KOPT-K1 (cell line): Measurements from ENCODE around the gene OPN1MW3.
"Not testable (repeated sequence)": the region's sequence is repeated elsewhere in the genome, so short reads cannot be mapped to it uniquely, and the experiment has no call there.

Experiments used
- H3K27ac ChIP-seq: fragments of 200-600 bp; sonication (generic); 2 replicates; pipeline ENCODE4 v1.5.1; 2016; ENCODE audit warnings: antibody characterized with exemption, mild to moderate bottlenecking, low read depth, low read length; ENCODE audit not compliant: poor library complexity, severe bottlenecking
- H3K36me3 ChIP-seq: fragments of 200-600 bp; sonication (generic); 2 replicates; pipeline ENCODE4 v1.5.1; 2017; ENCODE audit warnings: antibody characterized with exemption, mild to moderate bottlenecking, low read length, moderate library complexity; ENCODE audit not compliant: insufficient read depth
- H3K9me3 ChIP-seq: fragments of 200-600 bp; sonication (generic); 2 replicates; pipeline ENCODE4 v1.5.1; 2017; ENCODE audit warnings: antibody characterized with exemption, low read length, mild to moderate bottlenecking; ENCODE audit not compliant: insufficient read depth, poor library complexity, severe bottlenecking

Gene OPN1MW3

GRCh38 chrX:154269245-154269644 lies 11.9 kb downstream of the OPN1MW3 start:
- H3K9me3 ChIP-seq, H3K36me3 ChIP-seq, H3K27ac ChIP-seq: not testable (repeated sequence)

DNA sequence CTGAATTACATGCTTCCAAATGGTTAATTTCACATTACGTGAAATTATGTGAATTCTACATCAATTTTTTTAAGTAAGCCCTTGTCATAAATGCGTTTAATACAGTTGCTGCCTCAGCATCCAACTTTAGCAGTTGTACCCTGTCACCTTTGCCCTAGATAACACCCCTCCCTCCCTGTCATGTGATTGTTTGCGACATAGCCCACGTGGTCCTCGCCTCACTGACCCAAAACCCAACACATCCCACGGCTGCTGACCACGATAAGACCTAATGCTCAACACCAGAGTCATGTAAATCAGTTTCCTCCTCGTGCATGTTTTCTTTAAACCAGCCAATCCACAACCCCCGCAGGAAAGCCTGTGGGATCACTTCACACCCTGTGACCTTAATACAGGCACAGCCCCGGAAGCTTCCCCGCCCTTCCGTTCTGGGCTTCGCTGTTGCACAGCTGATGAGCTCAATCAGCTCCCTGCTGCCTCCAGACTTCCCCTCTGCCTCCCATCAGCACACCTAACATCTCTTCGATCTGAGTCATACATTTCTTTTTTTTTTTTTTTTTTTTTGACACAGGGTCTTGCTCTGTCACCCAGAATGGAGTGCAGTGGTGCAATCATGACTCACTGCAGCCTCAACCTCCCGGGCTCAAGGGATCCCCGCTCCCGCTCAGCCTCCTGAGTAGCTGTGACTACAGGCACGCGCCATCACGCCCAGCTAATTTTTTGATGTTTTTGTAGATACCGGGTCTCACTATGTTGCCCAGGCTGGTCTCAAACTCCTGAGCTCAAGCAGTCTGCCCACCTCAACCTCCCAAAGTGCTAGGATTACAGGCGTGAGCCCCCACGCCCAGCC lies 27.3 kb downstream of the OPN1MW3 start:
- H3K27ac ChIP-seq, H3K9me3 ChIP-seq, H3K36me3 ChIP-seq: not testable (repeated sequence)

DNA sequence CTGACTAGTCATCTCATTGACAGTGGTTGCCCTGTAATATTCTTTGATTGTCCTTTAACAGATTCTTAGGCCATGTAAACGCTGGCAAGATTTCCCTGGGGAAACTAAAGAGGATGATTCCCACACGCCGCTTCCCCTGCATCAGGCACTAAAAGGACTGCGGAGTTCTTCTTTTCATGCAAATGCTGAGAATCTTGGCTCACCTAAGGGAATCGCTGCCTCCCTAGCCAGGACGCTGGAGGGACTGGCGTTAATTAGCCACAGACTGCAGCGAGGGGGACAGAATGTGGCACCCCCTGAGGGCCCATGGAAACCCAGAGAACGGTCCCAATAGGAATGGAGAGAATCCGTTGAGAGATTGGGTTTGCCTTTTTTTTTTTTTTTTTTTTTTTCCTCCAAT lies 29.0 kb downstream of the OPN1MW3 start:
- not testable (repeated sequence) for H3K9me3 ChIP-seq, H3K27ac ChIP-seq, H3K36me3 ChIP-seq

DNA sequence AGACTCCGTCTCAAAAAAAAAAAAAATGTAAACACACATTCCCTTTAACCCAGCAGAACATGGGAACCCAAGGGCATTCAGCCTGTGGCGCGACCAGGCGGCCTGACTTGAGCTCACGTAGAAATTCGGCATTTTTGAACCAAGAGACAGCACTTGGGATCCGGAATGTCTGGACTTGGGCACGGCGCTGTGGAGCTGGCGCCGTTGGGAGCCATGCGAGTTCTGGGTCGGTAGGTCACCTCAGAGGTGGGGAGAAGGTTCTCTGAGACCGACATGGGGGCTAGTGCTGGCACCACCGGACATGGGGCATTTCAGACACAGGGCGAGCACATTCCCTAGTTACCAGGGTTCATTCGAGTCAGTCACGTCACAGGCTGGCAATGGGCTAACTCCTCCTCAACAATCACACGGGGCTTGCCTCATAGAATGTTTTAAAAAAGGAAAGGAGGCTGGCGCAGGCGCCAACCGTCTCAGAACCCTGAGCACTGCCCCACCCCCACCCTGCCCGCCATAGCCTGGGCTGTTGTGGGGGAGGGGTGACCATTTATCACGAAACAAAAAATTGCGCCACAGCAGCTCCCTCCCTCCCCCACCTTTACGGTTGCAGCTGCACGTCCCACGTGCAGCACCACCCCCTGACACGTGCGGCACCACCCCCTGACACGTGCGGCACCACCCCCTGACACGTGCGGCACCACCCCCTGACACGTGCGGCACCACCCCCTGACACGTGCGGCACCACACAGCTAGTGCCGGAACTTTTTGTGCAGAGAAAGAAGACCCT lies 37.6 kb downstream of the OPN1MW3 start, which contains the start of gene TEX28:
Gene TEX28, minus strand, starts transcription at position 334 of the 784 bp plus-strand sequence. CDS start 3,007 bp downstream, outside the sequence.
- Histone ChIP-seq H3K9me3 (no peaks in the 10 kb centered on the region), H3K27ac (no peak within 1 kb of the TSS), H3K36me3 (no peaks in the 10 kb centered on the region)

- H3K36me3 ChIP-seq, result no peaks in the 10 kb centered on the region
- no peaks in the 10 kb centered on the region for H3K9me3 ChIP-seq
- no peak within 1 kb of the TSS for H3K27ac ChIP-seq
Observed at GRCh38 chrX:154295664-154296310, 38.4 kb downstream of the OPN1MW3 start, which contains the start of gene TKTL1. Gene TKTL1 (plus strand): TSS chrX:154295795. CDS start chrX:154295860, 65 bp downstream.

GRCh38 chrX:154296731-154297130 lies 39.3 kb downstream of the OPN1MW3 start:
- H3K9me3 ChIP-seq, result no peaks in the 10 kb centered on the region
- no peaks in the 10 kb centered on the region for H3K36me3 ChIP-seq
- H3K27ac ChIP-seq, result no peak overlapping the region

DNA sequence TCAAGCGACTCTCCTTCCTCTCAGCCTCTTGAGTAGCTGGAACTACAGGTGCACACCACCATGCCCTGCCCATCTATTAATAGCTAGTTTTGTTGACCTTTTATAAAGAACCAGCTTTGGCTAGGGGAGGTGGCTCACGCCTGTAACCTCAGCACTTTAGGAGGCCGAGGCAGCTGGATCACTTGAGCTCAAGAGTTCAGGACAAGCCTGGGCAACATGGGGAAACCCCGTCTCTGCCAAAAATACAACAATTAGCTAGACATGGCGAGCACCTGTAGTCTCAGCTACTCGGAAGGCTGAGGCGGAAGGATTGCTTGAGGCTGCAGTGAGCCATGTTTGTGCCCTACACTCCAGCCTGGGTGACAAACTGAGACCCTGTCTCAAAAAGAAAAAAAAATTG lies 40.9 kb downstream of the OPN1MW3 start:
- H3K27ac ChIP-seq, result no peak overlapping the region
- no peaks in the 10 kb centered on the region for H3K36me3 ChIP-seq
- H3K9me3 ChIP-seq, result no peaks in the 10 kb centered on the region

- Histone ChIP-seq H3K27ac (no peak overlapping the region), H3K36me3 (no peaks in the 10 kb centered on the region), H3K9me3 (no peaks in the 10 kb centered on the region)
Observed at GRCh38 chrX:154300816-154301215, 43.4 kb downstream of the OPN1MW3 start.

GRCh38 chrX:154302998-154303397 lies 45.6 kb downstream of the OPN1MW3 start:
- not testable (repeated sequence) for H3K9me3 ChIP-seq, H3K27ac ChIP-seq, H3K36me3 ChIP-seq

GRCh38 chrX:154303476-154303875 lies 46.1 kb downstream of the OPN1MW3 start:
- Histone ChIP-seq H3K9me3 (no peaks in the 10 kb centered on the region), H3K27ac (no peak overlapping the region), H3K36me3 (no peaks in the 10 kb centered on the region)

DNA sequence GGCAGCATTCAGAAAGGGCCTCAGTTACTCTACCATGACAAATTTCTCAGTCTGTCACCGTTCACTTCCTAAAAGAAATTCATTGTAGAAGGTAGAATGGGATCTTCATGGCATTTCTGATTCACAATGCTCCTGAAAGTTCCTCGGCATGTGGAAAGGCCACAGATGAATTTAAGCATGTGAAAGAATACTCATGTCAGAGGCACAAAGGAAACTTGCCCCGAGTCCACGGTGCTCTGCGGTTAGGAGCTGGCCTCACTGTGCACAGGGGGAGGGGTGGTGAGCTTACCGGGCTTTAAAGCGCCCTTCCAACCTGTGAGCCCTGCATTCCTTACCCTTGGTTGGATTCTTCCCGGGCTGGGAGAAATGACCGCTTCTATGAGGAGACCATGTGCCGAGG lies 47.5 kb downstream of the OPN1MW3 start:
- Histone ChIP-seq H3K27ac (no peak overlapping the region), H3K9me3 (no peaks in the 10 kb centered on the region), H3K36me3 (no peaks in the 10 kb centered on the region)

DNA sequence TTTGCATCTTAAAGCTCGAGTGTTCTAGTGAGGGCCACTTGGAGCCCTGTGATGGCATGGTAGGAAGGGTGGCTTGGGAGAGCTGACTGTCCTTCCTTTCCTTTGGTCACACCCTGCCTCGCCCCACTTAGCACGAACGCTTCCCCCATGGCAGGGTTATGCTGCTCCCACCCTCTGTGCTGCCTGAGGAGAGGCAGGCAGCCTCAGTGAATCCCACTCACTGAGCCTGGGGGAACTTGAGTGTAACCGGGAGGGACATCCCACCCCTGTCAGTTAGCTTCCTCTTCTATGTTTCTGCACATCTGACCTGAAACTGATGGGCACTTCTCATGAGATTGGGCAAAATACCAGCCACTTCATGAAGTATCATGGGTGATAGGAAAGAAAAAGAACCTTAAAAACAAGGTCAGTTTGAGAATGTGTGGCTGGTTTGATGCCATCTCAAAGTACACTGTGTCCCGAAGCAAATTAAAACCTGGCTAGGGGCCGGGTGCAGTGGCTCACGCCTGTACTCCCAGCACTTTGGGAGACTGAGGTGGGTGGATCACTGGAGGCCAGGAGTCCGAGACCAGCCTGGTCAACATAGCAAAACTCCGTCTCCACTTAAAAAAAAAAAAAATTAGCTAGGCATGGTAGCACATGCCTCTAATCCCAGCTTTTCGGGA lies 48.3 kb downstream of the OPN1MW3 start:
- H3K9me3 ChIP-seq, result no peaks in the 10 kb centered on the region
- no peak overlapping the region for H3K27ac ChIP-seq
- no peaks in the 10 kb centered on the region for H3K36me3 ChIP-seq

GRCh38 chrX:154307202-154307601 lies 49.8 kb downstream of the OPN1MW3 start:
- Histone ChIP-seq H3K9me3 (no peaks in the 10 kb centered on the region), H3K36me3 (no peaks in the 10 kb centered on the region), H3K27ac (no peak overlapping the region)

DNA sequence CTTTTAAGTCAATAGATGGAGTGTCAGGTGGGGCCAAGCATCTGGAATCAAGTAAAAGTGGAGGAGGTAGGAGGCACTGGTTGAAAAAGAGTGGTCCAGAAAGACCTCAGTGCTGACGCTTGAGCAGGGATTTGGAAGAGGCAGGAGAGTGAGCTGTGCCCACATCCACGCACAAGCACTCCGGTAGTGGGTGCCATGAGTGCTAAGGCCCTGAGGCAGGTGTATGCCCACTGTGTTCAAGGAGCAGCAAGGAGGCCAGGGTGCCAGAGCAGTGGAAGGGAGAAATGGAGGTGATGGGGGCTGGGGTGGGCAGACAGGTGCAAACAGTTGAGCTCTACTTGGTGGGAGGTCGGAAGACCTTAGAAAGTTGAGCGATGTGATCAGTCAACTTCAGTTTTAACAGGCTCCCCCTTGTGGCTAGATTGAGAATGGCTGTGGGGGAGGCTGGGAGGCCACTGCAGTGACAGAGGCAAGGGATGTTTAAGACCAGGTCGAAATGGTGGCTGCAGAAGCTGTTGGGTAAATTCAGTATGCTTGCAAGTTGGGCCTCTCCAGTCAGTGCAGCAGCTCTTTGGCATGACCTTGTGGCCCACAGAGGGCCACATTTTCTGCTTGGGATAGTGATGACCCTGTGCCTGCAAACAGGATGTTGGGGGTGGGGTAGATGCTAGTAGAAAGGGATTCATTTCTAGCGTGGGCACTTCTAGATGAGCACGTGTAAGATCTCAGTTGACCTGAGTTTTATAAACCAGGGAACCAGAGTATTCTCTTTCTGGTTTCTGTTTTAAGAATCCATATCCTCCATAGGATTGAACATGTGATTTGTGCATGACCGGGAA lies 50.9 kb downstream of the OPN1MW3 start:
- Histone ChIP-seq H3K36me3 (no peaks in the 10 kb centered on the region), H3K27ac (no peak overlapping the region), H3K9me3 (no peaks in the 10 kb centered on the region)
